GM21360 (cell line): ENCODE measurements around the gene GBP2.
"Not testable (repeated sequence)": the region's sequence is repeated elsewhere in the genome, so short reads cannot be mapped to it uniquely, and the experiment has no call there.

Experiments used
- ATAC-seq: cut with Tn5 transposase; IDR thresholded peaks from one replicate; pipeline ENCODE4 v1.9.1; 2021; ENCODE audit warnings: mild to moderate bottlenecking, moderate library complexity; ENCODE audit not compliant: unreplicated experiment

The GBP2 gene

DNA sequence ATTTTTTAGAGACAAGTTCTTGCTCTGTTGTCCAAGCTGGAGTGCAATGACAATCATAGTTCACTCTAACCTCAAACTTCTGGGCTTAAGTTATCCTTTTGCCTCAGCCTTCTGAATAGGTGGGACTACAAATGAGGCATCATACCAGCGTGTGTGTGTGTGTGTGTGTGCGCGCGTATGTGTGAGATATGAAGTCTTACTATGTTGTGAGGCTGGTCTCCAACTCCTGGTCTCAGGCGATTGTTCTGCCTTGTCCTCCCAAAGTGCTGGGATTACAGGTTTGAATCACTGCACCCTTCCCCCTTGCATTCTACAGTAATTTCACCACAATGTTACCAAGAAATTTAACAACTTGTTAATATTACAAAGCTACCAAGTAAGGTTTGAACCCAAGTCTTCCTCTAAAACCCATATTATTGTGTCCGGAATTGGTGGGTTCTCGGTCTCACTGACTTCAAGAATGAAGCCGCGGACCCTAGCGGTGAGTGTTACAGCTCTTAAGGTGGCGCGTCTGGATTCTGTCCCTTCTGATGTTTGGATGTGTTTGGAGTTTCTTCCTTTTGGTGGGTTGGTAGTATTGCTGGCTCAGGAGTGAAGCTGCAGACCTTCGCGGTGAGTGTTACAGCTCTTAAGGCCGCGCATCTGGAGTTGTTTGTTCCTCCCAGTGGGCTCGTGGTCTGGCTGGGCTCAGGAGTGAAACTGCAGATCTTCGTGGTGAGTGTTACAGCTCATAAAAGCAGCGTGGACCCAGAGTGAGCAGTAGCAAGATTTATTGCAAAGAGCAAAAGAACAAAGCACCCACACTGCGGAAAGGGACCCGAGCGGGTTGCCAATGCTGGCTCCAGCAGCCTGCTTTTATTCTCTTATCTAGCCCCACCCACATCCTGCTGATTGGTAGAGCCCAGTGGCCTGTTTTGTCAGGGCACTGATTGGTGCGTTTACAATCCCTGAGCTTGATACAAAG, 970 bp upstream of the GBP2 start:
- ATAC-seq, result not testable (repeated sequence)

DNA sequence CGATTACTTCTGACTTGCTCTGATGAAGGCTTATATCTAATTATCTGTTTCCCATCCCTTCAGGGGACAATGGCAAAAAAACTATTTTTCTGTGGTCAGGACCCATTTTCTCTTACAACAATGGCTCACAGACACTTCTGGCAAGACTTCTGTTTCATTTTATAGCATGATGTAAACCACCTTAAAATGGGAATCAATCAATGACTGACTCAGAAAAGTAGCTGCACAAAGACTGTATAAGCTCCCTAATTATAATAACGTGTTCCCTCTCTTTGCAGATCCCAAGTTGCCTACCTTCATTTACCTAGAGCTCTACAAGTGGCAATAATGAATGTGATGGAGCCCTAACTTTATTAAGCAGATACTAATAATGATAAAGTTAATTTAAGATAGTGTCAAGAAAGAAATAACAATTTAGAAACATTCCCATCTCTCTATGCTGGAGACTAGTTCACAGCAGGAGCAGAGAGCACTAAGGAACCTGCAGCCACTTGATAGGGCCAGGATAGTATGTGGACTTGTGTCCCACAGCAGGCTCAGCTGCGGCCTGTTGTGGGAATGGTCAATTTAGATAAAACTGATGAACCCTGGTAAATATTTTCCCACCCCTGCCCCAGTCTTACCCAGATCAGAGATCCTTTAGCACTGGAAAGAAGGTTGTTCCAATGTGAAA, 538 bp downstream of the GBP2 start:
- ATAC-seq, result peak; percentile 30

DNA sequence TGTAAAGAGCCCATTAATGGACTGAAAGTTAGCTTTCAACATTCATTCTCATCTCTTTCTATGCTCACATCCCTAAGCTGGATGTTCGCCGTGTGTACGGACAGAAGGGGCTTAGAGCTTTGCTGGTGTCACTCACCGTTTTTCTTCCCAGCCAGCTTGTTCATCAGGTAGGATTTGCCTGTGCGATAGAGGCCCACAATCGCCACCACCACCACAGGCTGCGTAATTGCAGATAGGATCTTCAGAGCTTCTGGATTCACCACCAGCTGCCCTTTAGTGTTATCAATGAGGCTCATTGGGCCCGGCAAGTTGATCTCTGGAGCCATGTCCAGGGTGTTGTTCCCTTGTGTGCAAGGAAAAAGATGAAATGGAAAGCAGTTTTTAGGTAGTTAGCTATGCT, 4.3 kb downstream of the GBP2 start:
- ATAC-seq, result no peak

DNA sequence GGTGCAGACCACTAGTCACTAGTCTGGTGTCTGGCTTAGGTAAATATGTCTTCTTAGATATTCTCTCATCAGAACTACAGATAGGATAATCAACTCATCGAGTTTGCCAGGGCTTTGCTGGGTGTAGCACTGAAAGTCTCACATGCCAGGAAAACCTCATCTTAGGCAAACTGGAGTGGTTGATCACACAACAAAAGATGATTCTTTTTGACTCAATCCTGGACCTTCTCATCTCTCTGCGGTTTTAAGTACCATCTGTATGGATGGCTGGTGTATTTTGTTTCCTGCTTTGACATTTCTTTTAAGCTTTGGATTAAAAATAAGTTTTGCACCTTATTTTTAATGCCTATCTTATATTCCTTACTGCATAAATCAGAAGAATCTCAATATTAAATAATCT, 11.3 kb downstream of the GBP2 start:
- ATAC-seq, result no peak

DNA sequence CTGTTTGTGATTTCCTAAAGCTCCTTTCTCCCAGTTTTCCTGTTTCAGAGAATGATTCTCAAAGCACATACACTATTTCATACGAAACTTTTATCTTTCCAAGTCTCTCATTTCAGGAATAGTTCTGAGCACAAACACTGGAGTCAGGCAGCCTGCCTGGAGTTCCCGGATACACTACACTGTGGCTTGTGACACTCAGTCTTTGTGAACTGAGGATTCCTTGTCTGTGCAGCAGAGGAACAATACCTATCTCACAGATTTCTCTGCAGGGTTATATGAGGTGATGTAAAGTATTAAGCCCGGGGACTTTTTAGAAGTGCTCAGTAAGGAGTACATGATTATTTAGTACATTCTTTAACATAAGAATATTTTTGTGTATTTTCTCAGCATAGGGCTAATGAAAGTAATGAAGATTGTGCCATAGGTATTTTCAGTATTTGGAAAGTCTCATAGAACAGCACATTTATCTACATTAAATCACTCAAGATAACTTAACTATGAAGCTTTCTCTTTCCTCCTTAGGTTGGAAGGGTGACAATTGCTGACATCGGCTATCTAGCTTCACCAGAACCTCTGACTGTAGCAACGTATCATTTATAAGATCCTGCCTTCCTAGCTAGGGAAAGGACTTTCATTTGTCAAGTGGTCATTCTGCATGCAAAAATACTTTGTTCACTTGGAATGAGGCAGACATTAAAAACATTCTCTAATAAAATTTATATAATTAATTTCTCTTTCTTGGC, 12.9 kb downstream of the GBP2 start:
- ATAC-seq, result no peak

DNA sequence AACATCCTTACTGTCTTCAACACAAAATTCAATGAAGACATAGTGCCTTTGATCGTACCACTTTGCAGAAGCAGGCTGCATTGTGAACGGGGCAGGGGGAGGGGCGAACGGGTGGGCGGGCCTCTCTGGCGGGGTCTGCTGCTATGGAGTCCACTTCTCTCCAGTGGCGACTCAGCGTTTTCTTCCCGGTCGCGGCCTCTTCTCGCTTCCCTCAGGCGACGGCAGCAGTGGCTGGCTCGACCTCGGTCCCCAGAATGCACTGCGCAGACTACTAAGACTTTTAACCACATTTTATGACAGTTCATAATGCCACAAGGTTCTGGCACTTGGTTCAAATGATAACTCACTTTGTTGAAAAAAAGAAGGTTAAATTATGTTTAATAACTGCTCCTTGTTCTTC, 21.2 kb downstream of the GBP2 start:
- ATAC-seq, result no peak

DNA sequence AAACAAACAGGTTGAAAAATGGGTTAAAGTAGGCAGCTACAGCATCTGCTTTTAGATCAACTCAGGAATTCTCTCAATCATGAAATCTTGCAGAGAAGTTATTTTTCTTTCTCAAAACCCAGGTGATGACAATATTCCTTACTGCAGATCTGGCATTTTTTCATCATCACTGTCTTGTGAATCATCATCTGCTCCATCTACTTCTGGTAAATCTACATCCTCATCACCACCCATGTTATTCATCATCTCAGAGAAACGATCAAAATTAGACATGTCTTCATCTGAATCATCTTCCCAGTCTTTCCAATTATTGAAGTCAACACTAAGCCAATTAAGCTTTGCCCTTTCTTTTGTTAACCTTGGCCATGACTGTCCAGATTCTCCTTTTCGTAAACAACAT, 21.8 kb downstream of the GBP2 start:
- ATAC-seq, result no peak

DNA sequence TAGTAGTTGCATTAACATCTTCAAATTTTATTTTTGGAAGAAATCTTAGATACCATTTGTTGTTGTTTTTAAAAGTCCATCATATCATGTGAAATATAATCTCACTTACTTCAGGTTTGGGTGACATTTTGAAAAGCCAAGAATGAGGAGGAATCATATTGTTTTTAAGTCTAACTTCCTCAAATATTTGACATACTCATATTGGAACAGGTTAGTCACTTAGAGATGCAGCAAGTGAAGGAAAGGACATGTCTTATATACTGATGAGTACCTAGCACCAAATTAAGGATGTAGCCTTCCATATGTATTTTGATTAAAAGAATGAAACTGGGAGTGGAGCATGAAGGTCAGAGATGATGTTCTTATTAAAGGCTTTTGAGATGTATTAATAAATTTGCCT, 23.9 kb downstream of the GBP2 start:
- ATAC-seq, result no peak

DNA sequence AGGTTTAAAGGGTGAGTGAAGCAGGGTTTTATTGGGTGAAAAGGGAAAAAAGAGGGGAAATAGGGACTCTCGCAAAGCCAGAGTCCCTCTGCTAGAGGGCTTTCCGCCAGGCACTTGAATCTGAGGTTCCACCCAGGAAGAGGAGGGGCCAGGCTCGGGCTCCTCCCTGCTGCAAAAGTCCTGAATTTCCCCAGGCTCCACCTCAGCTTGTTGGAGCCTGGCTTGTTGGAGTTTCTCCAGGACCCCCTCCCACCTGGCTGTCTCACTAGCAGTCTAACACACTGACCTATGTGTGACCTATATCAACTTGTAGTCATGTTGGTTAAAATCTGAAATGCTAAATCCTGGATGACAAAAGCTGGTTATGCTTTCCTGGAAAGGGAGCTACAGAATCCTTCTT, 25.5 kb downstream of the GBP2 start:
- ATAC-seq, result no peak

DNA sequence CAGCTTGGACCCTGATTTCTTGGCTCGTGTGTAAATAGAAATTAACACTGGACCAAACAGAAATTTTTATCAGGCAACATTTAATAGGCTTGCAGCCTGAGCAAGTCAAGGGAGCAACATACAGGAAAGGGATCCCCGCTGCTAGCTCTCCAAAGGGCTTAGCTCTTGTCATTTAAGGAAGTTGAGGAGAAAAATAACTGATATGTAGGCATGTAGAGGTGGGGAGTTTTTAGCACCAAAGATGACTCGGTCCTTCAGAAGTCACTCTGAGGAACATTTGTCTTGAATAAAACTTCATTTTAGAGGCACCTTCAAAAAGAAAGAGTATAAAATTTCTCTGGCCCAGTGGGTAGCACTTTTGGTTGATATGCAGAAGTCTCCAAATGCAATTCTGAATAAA, 27.1 kb downstream of the GBP2 start:
- ATAC-seq, result no peak

DNA sequence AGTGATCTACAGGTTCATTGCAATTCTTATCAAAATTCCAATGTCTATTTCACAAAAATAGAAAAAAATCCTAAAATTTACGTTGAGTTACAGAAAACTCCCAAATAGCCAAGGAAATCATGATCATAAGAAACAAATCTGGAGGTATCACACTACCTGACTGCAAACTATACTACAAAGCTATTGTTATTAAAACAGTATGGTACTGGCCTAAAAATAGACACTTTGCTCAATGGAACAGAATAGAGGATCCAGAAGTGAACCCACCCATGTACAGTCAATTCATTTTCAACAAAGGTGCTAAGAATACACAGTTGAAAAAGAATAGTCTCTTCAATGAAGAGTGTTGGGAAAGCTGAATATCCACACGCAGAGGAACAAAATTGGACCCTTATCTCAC, 30.2 kb downstream of the GBP2 start:
- no peak for ATAC-seq

DNA sequence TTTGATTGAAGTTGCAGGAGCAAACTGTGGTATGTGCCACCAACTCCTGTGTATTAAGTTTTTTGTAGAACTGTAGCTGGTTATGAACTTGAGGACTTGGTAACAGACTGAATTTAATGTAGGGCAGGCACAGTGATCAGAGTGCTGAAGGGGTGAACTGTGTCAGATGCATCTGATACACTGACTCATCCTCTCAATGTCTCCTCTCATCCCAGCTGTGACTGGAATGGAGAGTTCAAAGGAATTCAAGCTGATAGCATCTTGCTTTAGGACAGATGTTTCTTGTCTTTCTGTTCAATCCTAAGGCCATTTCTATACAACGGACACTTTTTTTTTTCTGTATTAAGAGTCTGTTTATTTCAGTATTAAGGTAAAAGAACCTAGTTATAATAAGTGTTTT, 36.0 kb downstream of the GBP2 start:
- no peak for ATAC-seq

DNA sequence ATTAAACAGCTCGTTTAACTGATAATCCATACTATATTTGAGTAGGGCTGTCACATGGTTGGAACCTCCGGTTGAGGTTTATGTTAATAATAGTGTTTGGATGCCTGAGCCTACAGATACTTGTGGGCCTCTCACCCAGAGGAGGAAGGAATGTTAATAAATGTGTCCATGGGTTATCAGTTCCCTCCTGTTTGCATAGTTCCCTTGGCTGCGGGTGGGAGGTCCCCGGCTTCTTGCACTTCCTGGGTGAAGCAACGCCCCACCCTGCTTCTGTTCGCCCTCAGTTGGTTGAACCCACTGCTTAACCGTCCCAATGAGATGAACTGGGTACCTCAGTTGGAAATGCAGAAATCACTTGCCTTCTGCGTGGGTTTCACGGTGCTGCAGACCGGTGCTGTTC, 37.3 kb downstream of the GBP2 start:
- no peak for ATAC-seq

DNA sequence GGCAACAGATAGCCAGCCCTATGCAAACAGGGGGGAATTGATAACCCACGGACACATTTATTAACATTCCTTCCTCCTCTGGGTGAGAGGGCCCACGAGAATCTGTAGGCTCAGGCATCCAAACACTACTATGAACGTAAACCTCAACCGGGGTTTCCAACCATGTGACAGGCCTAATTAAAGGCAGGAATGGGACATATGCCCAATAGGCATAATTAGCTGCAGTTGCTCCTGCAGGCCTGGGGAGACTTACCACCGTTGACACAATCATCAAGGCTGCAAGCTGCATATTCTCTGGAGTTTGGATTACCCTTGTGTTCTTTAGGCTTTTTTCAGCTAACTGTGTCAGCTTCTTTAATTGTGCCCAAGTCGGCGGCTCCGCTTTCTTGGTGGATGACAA, 38.7 kb downstream of the GBP2 start:
- no peak for ATAC-seq

DNA sequence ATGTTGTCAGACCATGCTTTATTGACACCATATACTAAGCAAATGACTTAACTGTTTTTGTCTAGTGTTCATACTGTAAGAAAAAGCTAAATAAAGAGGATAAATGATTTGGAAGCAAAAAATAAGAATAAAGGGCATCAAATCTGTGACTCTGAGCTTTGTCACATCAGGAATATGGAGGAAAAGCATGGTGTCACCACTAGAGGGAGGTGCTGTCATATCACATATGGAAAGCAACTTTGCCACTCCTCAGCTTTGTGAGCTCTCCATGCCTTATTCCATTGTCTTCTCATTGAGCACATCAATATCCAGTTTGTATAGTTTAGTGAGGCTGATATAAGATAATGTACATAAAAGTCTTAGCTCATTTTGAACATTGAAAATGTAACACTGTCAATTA, 40.1 kb downstream of the GBP2 start:
- no peak for ATAC-seq

DNA sequence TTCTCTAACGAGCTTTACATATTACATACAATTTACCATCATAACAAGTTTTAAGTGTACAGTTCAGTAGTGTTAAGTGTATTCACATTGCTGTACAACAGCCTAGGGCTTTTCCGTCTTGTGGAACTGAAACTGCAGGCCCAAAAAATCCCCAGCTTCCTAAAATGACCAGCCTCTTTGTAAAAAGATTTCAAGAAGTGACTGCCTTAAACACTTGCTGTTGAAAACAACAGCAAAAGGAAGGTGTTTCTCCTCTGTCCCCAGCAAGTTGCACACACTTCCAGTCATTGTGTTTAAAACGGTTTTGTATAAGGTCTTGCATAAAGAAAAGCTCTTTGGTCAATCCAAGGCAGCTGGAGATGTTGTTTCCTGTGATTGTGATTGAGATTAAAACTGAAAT, 44.9 kb downstream of the GBP2 start:
- ATAC-seq, result no peak

DNA sequence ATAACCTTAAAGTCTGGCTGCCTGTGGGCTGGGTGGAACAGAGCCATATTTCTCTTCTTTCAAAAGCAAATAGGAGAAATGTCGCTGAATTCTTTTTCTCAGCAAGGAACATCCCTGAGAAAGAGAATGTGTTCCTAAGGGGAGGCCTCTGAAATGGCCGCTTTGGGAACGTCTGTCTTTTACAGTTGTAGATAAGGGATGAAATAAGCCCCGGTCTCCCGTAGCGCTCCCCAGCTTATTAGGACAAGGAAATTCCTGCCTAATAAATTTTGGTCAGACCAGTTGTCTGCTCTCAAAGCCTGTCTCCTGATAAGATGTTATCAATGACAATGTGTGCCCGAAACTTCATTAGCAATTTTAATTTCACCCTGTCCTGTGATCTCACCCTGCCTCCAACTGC, 45.8 kb downstream of the GBP2 start:
- ATAC-seq, result not testable (repeated sequence)

DNA sequence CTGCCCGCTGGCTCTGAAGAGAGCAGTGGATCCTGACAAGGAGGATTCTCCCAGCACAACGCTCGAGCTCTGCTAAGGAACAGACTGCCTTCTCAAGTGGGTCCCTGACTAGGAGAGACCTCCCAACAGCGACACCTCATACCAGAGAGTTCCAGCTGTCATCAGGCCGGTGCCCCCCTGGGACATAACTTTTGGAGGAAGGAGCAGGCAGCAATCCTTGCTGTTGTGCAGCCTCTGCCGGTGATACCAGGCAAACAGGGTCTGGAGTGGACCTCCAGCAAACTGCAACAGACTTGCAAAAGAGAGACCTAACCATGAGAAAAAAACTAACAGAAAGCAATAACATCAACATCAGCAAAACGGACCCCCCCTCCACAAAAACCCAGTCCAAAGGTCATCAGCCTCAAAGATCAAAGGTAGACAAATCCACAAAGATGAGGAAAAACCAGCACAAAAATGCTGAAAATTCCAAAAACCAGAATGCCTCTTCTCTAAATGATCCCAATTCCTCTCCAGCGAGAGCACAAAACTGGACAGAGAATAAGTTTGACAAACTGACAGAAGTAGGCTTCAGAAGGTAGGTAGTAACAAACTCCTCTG, 53.3 kb downstream of the GBP2 start:
- not testable (repeated sequence) for ATAC-seq

DNA sequence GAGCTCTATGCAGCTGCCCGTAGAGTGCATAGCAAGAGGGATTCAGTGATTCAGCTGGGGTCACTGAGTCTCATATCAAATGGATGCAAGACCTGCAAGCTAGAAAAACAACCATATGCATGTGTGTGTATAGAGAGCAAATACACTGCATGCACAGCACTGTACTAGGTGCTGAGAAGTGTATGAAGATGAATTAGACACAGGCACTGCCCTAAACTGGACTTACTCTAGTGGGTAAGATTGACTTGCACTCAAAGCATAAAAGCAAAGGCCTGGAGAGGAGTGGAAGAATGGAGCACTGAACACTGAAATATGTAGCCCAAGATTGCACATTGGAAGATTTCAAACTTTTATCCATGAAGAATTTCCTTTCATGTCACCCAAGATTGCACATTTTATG, 55.4 kb downstream of the GBP2 start:
- ATAC-seq, result no peak

DNA sequence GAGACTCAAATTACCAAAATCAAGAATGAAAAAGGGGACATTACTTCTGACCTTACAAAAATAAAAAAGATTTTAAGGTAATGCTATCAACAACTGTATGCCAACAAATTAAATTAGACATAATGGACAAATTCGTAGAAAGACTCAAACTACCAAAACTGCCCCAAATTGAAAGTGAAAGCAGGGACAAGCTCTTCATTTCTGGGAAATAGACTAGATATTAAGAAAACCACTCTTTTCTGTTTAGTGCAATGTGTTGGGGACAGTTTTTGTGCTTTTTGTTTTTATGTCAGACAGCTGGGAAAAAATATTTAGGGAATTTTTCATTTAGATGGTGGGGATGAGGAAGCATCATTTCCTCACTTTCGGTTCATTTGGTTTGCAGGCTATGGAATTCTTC, 56.0 kb downstream of the GBP2 start:
- no peak for ATAC-seq

DNA sequence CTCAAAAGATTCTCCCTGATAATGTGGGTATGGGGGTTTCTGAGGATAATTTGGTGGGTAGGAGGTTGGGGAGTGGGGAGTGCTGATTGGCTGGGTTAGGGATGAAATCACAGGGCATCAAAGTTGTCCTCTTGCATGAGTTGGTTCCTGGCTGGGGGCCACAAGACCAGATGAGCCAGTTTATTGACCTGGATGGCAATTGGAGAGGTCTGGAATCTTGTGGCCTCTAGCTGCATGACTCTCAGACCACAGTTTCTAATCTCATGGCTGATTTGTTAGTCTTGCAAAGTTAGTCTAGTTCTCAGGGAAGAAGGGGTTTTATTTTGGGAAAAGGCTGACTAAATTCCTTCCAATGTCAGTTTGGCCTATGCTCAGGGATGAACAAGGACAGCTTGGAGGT, 57.6 kb downstream of the GBP2 start:
- no peak for ATAC-seq
